ENCODE measurements around the gene XPO5. TPM values are rescaled to one million over a fixed set of nuclear protein-coding genes. Genes with fewer than 3 reads are reported as not detected.

The XPO5 gene
- polyA plus RNA-seq (2011; rRNA removed) = 28.4 and 31.5 TPM in 2 replicates
- polyA minus RNA-seq (2011; rRNA and poly(A)+ RNA removed) = 45.1 and 46.8 TPM in 2 replicates

DNA sequence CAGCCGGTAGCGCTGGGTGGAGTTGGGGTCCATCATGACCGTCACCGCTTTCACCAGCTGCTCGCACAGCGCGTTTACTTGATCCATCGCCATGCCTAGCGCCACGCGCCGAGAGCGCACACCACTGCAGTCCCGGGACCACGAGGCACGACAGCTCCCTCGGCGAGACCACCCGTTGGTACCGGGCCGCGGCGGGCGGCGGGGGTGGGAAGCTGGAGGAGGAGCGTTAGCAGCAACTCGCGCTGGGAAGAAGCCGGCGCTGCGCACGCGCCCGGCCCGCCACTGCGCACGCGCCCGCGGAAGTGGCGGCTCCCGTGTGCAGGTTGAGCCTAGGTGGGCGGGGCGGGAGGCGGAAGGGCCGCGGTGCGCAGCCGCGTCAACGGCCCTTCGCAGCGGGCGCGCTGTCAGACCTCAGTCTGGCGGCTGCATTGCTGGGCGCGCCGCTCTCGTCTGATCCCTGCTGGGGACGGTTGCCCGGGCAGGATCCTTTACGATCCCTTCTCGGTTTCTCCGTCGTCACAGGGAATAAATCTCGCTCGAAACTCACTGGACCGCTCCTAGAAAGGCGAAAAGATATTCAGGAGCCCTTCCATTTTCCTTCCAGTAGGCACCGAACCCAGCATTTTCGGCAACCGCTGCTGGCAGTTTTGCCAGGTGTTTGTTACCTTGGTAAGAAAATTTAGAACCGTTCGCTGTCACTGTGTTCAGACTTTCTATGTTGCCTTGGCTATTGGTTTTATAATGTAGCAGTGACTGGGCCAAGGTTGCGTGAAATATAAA is at the start of gene XPO5, which contains the start of gene POLH:
Gene XPO5, minus strand, starts transcription at position 267 of the 780 bp plus-strand sequence. Its CDS starts 174 bp downstream, at position 93.
Gene POLH, plus strand, starts transcription at position 414 of the 780 bp plus-strand sequence. CDS start 6,135 bp downstream, outside the sequence.
- peak; percentile 72 for DNase-seq (ENCODE audit: low read depth, low spot score)
- POLR2A ChIA-PET = interaction anchor here (0.8 to 1.6 kb wide), 6 partner anchors 9 to 671 kb away, joined by 3 to 11 read pairs (median 6); partner anchors contain the start of genes GTPBP2, HSP90AB1, POLR1C and YIPF3
- H3K27ac ChIP-seq (ENCODE audit: low read depth, low read length) = peak within 1 kb of the TSS; percentile 70
- H3K27me3 ChIP-seq (ENCODE audit: control insufficient read depth, insufficient read depth, low read length) = no peaks in the 10 kb centered on the region
- peak within 1 kb of the TSS; percentile 99 for H3K4me3 ChIP-seq (ENCODE audit: low read depth, low read length)
- CTCF ChIA-PET = interaction anchor here (0.6 kb wide), 1 partner anchor 646 kb away, joined by 14 read pairs; no protein-coding TSS in a partner anchor
- H3K9me3 ChIP-seq (ENCODE audit: control insufficient read depth, insufficient read depth, low read length) = no peaks in the 10 kb centered on the region; the same call in 1 of the 2 replicates
- TF ChIP-seq, protein P1, sequence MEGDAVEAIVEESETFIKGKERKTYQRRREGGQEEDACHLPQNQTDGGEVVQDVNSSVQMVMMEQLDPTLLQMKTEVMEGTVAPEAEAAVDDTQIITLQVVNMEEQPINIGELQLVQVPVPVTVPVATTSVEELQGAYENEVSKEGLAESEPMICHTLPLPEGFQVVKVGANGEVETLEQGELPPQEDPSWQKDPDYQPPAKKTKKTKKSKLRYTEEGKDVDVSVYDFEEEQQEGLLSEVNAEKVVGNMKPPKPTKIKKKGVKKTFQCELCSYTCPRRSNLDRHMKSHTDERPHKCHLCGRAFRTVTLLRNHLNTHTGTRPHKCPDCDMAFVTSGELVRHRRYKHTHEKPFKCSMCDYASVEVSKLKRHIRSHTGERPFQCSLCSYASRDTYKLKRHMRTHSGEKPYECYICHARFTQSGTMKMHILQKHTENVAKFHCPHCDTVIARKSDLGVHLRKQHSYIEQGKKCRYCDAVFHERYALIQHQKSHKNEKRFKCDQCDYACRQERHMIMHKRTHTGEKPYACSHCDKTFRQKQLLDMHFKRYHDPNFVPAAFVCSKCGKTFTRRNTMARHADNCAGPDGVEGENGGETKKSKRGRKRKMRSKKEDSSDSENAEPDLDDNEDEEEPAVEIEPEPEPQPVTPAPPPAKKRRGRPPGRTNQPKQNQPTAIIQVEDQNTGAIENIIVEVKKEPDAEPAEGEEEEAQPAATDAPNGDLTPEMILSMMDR (IDR thresholded peaks at IDR 0.05; ENCODE audit: low read depth, low read length) = peak; percentile 32

DNA sequence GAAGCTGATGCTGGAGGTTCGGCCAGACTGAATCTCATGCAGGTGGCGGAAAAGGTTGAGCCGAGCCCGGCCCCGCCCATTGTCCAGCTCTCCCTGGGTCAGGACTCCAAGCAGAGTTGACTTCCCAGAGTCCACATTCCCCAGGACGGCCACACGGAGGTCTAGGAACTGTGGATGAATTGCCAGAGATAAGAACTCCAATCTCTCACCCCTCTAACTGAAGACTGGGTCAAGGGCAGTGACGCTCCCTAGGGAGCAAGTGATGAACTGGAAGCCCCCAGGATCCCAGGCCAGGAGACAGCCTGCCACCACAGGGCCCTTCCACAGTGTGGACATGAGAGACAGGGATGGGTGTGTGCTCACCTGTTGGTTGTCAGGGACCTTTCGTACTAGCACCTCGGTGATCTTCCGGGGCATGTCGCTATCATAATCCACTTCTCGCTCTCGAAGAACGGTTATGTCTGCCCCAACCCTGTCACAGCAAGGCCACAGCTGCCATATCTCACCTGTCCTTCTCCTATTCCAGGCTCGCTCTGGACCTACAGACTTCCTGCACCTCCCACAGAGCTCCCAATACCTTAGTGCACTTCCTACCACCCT is 49.7 kb upstream of the XPO5 start:
- TF ChIP-seq, protein P1 (IDR thresholded peaks at IDR 0.05; ENCODE audit: low read depth, low read length) = no peak
- Histone ChIP-seq H3K27ac (ENCODE audit: low read depth, low read length) (no peak overlapping the region), H3K4me3 (ENCODE audit: low read depth, low read length) (no peak overlapping the region), H3K9me3 (ENCODE audit: control insufficient read depth, insufficient read depth, low read length) (no peaks in the 10 kb centered on the region; the same call in 1 of the 2 replicates), H3K27me3 (ENCODE audit: control insufficient read depth, insufficient read depth, low read length) (no peaks in the 10 kb centered on the region)
- CTCF ChIA-PET = no interaction called here
- POLR2A ChIA-PET = no interaction called here
- DNase-seq (ENCODE audit: low read depth, low spot score) = no peak

DNA sequence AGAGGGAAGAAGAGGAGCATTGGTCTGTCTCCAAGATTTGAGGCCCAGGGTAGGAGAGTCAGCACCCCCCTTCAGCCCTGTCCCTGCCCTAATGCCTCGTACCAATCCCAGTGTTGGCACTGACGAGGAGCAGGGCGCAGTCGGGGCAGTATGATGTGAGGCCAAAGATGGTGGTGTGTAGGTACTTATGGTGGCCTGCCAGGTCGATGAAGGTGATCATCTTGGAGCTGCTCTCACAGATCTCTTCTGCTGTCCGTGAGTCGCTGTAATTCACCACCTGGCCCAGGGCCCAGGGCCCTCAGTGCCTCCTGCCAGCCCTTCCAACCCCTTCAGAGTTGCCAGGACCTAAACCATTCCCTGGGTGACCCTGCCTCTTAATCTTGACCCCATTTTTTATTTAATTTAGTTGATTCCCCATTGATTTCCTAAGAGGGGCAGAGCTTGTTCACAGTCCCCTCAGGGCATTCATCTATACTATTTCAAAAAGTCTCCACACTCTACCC is 49.0 kb upstream of the XPO5 start:
- TF ChIP-seq, protein P1 (IDR thresholded peaks at IDR 0.05; ENCODE audit: low read depth, low read length) = no peak
- CTCF ChIA-PET = no interaction called here
- Histone ChIP-seq H3K4me3 (ENCODE audit: low read depth, low read length) (no peak overlapping the region), H3K9me3 (ENCODE audit: control insufficient read depth, insufficient read depth, low read length) (no peaks in the 10 kb centered on the region; the same call in 1 of the 2 replicates), H3K27me3 (ENCODE audit: control insufficient read depth, insufficient read depth, low read length) (no peaks in the 10 kb centered on the region), H3K27ac (ENCODE audit: low read depth, low read length) (no peak overlapping the region)
- DNase-seq (ENCODE audit: low read depth, low spot score) = no peak
- POLR2A ChIA-PET = no interaction called here

DNA sequence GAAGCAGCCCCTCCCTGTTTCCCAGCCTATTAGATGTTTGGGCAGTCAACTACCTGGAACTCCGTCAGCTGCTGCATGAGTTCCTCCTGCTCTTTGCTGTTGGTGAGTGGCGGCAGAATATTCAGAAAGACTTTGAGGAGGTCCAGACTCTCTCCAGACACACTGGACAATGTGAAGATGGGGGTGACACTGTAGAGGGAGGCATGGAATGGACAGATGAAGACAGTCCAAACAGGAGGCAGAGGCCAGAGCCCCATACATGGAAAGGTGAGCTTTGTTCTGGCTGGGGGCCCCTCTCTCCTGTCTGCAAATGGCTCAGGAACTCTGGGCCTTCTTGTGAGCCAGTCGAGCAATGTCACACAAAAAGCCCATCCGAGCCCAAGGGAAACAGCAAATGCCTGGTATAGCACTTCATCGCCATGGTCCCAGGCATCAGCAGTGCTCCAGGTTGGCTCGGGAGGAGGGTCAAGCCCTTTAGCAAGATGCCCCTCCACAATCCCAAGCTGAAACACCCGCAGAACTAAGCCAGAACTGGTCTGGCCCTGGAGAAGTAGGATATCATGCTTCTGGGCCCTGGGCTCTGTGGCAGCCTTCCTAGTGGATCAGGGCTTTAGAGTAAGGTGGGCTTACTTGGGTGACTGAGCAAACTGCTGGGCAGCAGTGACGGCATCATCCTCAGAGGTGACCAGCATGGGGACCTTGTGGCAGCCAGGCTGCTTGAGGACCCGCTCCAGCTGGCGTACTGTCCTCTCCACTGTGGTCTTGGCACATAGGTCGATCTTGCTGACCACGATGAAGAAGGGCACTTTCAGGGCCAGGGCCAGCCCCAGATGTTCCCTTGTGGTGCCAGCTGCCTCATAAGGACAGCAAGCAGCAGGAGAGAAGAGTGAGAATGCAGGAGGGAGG is 48.3 kb upstream of the XPO5 start:
- no peak overlapping the region for H3K4me3 ChIP-seq (ENCODE audit: low read depth, low read length)
- no peaks in the 10 kb centered on the region for H3K9me3 ChIP-seq (ENCODE audit: control insufficient read depth, insufficient read depth, low read length)
- ChIA-PET POLR2A (no interaction called here), CTCF (interaction anchor here (0.6 kb wide), 1 partner anchor 22 kb away, joined by 4 read pairs; no protein-coding TSS in a partner anchor)
- no peaks in the 10 kb centered on the region for H3K27me3 ChIP-seq (ENCODE audit: control insufficient read depth, insufficient read depth, low read length)
- H3K27ac ChIP-seq (ENCODE audit: low read depth, low read length) = peak overlapping the region; percentile 4
- TF ChIP-seq, protein P1 (IDR thresholded peaks at IDR 0.05; ENCODE audit: low read depth, low read length) = no peak
- DNase-seq (ENCODE audit: low read depth, low spot score) = no peak
